GM18951 (cell line): ENCODE measurements around the gene OR7A5.
"Not testable (repeated sequence)": the region's sequence is repeated elsewhere in the genome, so short reads cannot be mapped to it uniquely, and the experiment has no call there.

ENCODE experiments used
- POLR2A ChIP-seq: IDR thresholded peaks from 4 replicates; pipeline ENCODE4 v1.6.1; 2011; ENCODE audit warnings: mild to moderate bottlenecking; ENCODE audit not compliant: insufficient read length, insufficient read depth; ENCODE audit errors: extremely low read depth
- in situ Hi-C: fragments of 300-500 bp; cut with MboI; formaldehyde crosslinking; loops from one replicate; pipeline ENCODE4 v1.12.0; 2022; ENCODE audit warnings: low sequenced_read_pairs, mixed read lengths, inconsistent platforms; ENCODE audit not compliant: unreplicated experiment

The OR7A5 gene

DNA sequence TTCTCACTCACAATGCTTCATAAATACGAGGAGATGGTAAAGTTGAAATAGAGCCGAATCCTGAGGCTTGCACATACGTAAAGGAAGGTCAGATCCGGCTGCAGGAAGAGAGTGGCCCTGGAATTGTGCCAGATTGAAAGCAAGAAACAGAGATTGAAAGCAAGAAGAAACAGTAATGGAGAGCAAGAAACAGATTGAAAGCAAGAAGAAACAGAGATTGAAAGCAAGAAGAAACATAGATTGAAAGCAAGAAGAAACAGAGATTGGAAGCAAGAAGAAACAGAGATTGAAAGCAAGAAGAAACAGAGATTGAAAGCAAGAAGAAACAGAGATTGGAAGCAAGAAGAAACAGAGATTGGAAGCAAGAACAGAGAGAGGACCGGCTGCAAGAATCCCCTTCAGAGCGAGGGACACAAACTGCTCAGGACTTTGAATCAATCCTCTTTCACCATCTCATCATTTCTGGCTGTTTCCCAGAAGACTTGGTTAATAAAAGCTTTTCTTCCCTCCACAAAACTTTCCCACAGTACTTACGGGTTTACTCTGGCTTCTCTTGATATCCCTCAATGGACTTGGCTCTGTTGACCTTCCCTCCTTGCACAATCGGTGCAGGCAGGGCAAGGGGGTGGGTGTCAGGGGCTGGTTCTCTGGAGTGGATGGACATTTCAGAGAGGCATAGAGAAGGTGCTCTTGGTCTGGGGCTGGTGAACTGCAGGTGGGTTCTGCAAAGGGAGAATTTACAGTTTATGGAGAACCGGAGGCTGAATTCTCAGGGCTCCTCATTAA is 25.5 kb downstream of the OR7A5 start:
- TF ChIP-seq POLR2A = no peak
- in situ Hi-C loops = no loop called here

- in situ Hi-C loops = no loop called here
Observed at GRCh38 chr19:14804765-14805164, 30.2 kb downstream of the OR7A5 start.

DNA sequence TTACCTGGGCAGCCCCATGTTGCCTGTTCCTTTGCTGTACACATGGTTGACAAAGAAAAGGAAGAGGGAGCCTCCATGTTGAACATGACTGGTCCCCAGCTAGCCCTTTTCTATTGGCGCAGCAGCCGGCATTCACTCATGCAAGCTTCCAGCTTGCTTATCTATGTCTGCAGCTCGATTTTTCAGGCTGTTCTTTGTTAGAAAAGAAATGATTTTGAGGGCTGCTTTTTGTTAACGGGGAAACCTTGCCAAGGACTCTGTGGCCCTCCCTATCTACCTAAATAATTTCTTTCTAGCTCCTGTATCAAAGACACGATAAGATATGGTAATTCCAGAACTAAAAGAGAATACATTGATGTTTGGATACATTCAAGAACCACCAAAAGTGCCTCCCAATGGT is 36.2 kb downstream of the OR7A5 start:
- in situ Hi-C loops = no loop called here
- TF ChIP-seq POLR2A = no peak

More at GRCh38 chr19:14804765-14805164, 30.2 kb downstream of the OR7A5 start:
- no peak for TF ChIP-seq POLR2A

- no peak for TF ChIP-seq POLR2A
- in situ Hi-C loops = no loop called here
Observed at GRCh38 chr19:14796021-14796420, 39.0 kb downstream of the OR7A5 start.

- TF ChIP-seq POLR2A = no peak
- in situ Hi-C loops = no loop called here
Observed at GRCh38 chr19:14795078-14795721, 39.8 kb downstream of the OR7A5 start.

DNA sequence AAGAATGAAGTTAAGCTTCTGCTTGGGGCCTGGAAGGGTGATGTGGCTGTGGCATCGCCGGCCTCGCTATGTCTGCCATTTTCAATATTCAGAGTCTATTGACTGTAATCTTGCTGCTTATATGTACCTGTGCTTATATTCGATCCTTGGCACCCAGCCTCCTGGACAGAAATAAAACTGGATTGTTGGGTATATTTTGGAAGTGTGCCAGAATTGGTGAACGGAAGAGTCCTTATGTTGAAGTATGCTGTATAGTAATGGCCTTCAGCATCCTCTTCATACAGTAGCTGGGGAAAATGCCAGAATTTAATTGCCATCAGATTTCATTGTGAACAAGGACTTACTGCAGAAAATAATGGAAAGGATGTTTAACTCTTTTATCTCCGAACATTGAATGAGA is 42.7 kb downstream of the OR7A5 start:
- in situ Hi-C loops = not testable (repeated sequence)

DNA sequence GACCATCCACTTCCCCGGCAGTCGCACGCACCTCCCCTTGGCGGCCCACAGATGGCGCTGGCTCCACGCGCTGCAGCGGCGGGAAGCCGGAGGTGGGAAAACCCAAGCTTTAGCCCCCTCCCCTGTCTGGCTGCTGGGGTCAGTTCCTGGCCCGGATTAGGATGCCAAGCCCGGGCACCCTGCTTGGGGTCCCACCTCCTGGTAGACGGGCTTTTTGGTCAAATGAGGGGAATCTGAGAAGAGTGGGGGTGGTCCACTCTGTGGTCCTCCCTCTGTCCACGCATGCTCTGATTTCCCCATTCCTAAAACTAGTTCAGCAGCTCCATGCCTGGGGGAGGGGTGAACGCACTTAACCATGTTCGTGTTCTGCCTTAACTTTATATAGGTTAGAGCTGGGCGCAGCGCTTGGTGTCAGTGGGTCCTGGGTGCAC is 48.5 kb downstream of the OR7A5 start:
- no peak for TF ChIP-seq POLR2A
- in situ Hi-C loops = no loop called here

DNA sequence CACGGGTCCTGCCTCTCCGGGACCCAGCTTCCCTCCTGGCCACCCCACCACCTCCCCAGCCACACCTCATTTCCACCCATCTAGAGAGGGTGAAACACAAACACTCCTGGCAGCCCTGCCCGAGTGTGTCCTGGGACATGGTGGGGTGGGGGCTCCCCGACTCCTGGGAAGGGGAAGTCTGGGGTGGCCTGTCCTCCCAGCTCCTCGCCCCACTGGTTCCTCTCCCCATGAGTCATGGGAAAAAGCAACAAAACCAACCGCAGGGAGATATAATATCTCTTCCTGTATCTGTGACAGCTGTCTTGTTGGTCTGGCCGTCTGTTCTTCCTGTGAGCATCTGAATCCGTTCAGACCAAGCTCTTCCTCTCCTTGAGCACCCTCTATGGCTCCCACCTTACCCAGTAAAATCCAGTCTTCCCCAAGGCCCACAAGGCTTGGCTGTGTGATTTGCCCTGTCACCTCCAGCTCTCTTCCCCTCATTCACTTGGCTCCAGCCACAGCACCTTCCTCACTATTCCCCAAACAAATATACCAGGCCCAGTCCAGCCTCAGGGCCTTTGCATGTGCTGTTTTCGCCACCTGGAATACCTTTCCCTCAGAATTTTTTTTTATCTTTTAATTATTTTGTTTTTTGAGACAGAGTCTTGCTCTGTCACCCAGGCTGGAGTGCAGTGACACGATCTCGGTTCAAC is 49.7 kb downstream of the OR7A5 start:
- in situ Hi-C loops = not testable (repeated sequence)

GRCh38 chr19:14784730-14785101 is 50.3 kb downstream of the OR7A5 start:
- in situ Hi-C loops = not testable (repeated sequence)

DNA sequence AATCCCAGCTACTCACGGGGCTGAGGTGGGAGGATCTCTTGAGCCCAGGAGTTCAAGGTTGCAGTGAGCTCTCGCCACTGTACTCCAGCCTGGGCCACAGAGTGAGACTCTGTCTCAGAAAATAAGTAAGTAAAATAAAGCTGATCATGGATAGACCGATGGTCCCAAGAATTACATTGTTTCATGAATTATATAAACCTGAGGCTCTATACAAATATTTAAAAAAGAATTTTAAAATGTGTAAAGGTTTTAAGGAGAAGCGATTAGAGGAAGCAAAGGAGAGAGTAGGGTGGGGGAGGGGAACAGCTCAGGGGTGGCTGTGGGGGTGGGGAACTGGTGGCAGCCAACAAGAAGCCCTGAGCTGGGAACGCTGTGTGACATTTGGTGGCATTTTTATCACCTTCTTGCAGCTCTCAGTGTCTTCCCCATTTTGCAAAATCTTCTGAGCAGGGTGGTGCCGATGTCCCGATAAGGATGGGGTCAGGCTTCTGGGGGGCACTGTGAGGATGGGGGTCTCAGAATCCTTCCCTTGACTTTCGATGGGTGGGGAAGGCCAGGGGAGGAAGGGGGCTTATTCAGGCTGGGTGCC is 51.5 kb downstream of the OR7A5 start:
- in situ Hi-C loops = not testable (repeated sequence)

DNA sequence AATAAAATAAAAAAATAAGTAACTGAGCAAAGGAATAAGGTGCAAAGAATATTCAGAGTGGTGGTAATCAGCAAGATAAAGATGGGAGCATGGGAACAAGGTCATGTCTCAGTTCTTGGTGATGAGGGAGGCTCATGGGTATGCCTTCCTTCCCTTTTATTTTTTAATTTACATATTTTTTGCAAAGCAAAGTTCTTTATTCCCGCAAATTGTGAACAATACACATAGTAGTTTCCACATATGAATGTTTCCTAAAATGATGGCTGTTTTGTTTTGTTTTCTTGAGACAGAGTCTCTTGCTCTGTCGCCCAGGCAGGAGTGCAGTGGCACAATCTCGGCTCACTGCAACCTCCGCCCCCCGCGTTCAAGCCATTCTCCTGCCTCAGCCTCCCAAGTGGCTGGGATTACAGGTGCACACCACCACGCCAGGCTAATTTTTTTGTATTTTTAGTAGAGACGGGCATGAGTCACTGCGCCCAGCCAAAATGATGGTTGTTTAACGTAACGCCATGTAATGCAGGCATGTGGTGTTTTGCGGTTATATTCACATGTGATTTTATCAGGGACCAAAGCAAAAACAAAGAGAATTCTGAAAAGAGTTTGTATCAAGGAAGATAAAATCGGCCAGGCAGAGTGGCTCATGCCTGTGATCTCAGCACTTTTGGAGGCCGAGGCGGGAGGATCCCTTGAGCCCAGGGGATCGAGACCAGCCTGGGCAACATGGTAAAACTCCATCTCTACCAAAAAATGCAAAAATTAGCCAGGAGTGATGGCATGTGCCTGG is 52.2 kb downstream of the OR7A5 start:
- no peak for TF ChIP-seq POLR2A
- in situ Hi-C loops = no loop called here

- in situ Hi-C loops = not testable (repeated sequence)
Observed at GRCh38 chr19:14781713-14782536, 53.1 kb downstream of the OR7A5 start.

GRCh38 chr19:14780622-14781225 is 54.3 kb downstream of the OR7A5 start:
- in situ Hi-C loops = not testable (repeated sequence)
